Measurements from ENCODE around the gene FOXJ1. TPM values are rescaled to one million over a fixed set of nuclear protein-coding genes. Genes with fewer than 3 reads are reported as not detected.

The FOXJ1 gene
- total and polyA plus RNA-seq, 2 of the 4 experiments (the other 2 are of a cell fraction) = 0.05 TPM; not detected in 1

GRCh38 chr17:76189247-76189646 is 48.2 kb upstream of the FOXJ1 start:
- H3K9me3 ChIP-seq (ENCODE audit: control insufficient read depth, insufficient read depth, low read length) = no peaks in the 10 kb centered on the region
- H3K27me3 ChIP-seq (ENCODE audit: control insufficient read depth, insufficient read depth, low read length) = 0 out of 2 replicates have a peak, but pooled peaks cover 2% of the 10 kb centered on the region
- in situ Hi-C loops (cut with MboI; ENCODE audit: low sequenced_read_pairs) = no loop called here
- no peak for ATAC-seq (ENCODE audit: low read depth)
- no peak overlapping the region for H3K9ac ChIP-seq (ENCODE audit: low read depth, low read length)
- H4K5ac ChIP-seq (ENCODE audit: low read depth, low read length) = no peak overlapping the region
- BruUV-seq (replicated peaks) = no TSS peak
- no peaks in the 10 kb centered on the region for H3K36me3 ChIP-seq (ENCODE audit: control insufficient read depth, insufficient read depth, low read length)
- H3K9me1 ChIP-seq (ENCODE audit: insufficient read depth, low read length) = no peaks in the 10 kb centered on the region
- no peak for DNase-seq
- H4K20me1 ChIP-seq (ENCODE audit: insufficient read depth, low read length) = no peaks in the 10 kb centered on the region
- dilution Hi-C loops (cut with HindIII; ENCODE audit: low sequenced_read_pairs, unreplicated experiment) = no loop called here
- no peak overlapping the region for H2BK15ac ChIP-seq (ENCODE audit: low read depth, low read length)
- no peak overlapping the region for H3K14ac ChIP-seq (replicated peaks; ENCODE audit: low read depth, low read length)
- intact Hi-C loops (cut with micrococcal nuclease) = no loop called here
- no peak overlapping the region for H3K23ac ChIP-seq (ENCODE audit: low read depth, low read length)
- POLR2A ChIA-PET (ENCODE audit: unreplicated experiment) = interaction anchor here (0.6 kb wide), 1 partner anchor 1078 kb away, joined by 3 read pairs; no protein-coding TSS in a partner anchor
- no peak for TF ChIP-seq CHD1 (IDR thresholded peaks at IDR 0.05; ENCODE audit: low read depth, low read length)
- TF ChIP-seq RCOR1 (IDR thresholded peaks at IDR 0.05; ENCODE audit: insufficient replicate concordance, low read length) = no peak
- no peak for TF ChIP-seq ELK1 (IDR thresholded peaks at IDR 0.05; ENCODE audit: borderline replicate concordance, low read depth, low read length)
- TF ChIP-seq MAZ (IDR thresholded peaks at IDR 0.05; ENCODE audit: borderline replicate concordance, low read depth, low read length) = no peak
- no peak for TF ChIP-seq SMC3 (IDR thresholded peaks at IDR 0.05; ENCODE audit: low read depth, low read length)
- TF ChIP-seq FOS (IDR thresholded peaks at IDR 0.05; ENCODE audit: low read depth, low read length) = no peak
- TF ChIP-seq RFX5 (IDR thresholded peaks at IDR 0.05; ENCODE audit: low read depth, low read length) = no peak
- no peak for TF ChIP-seq CEBPB (IDR thresholded peaks at IDR 0.05; ENCODE audit: low read depth, low read length)
- no peaks in the 10 kb centered on the region for H3K79me1 ChIP-seq (ENCODE audit: low read depth in 1 of 2, low read length in 2 of 2)
- H3K4me3 ChIP-seq (ENCODE audit: insufficient read depth, low read depth, low read length) = no peak overlapping the region
- no peak overlapping the region for H3K27ac ChIP-seq (ENCODE audit: insufficient read depth, low read length)
- no peak overlapping the region for H3K56ac ChIP-seq (ENCODE audit: extremely low read depth, insufficient read depth, low read length)
- H2BK20ac ChIP-seq (ENCODE audit: low read depth, low read length) = no peak overlapping the region
- H2BK5ac ChIP-seq (ENCODE audit: low read depth, low read length, poor library complexity, severe bottlenecking) = no peak overlapping the region
- WGBS, 2 experiments (ENCODE audit: extremely low coverage in 2 of 2, insufficient read length in 1 of 2) = no CpG with 5 or more reads among the region's 4 CpGs
- peaks cover 3% of the 10 kb centered on the region; the same call in 1 of the 2 replicates for H3K4me1 ChIP-seq (ENCODE audit: control insufficient read depth, insufficient read depth, low read length)
- no peak overlapping the region for H2BK120ac ChIP-seq (ENCODE audit: low read depth, low read length)
- H4K91ac ChIP-seq (ENCODE audit: insufficient read depth, low read depth, low read length) = no peak overlapping the region
- H2AFZ ChIP-seq (replicated peaks; ENCODE audit: low read length, poor library complexity) = no peak overlapping the region
- no peak overlapping the region for H3K4ac ChIP-seq (ENCODE audit: low read depth, low read length)
- no peak overlapping the region for H3K4me2 ChIP-seq (ENCODE audit: low read depth, low read length)
- CTCF ChIA-PET = interaction anchor here (0.8 kb wide), 1 partner anchor 11 kb away, joined by 5 read pairs; no protein-coding TSS in a partner anchor
- no peak overlapping the region for H2AK5ac ChIP-seq (ENCODE audit: low read depth, low read length)
- no peak overlapping the region for H3K18ac ChIP-seq (ENCODE audit: low read depth, low read length)
- H4K8ac ChIP-seq (ENCODE audit: low read depth in 2 of 2, low read length in 2 of 2) = no peak overlapping the region
- no peak overlapping the region for H2AK9ac ChIP-seq (replicated peaks; ENCODE audit: low read depth, low read length, poor library complexity)

Measured in IMR-90 (cell line).